Stimulated activated CD8-positive, alpha-beta memory T cell treated with anti-CD3 and anti-CD28 coated beads, Interleukin-4, amount 100 ng/mL, for 24 hours (primary cell): ENCODE measurements around the gene FUZ.

Experiments used
- DNase-seq: peaks from one replicate; pipeline ENCODE4 v3.0.0-alpha.2; 2020; ENCODE audit warnings: low read depth

Gene FUZ, protein sequence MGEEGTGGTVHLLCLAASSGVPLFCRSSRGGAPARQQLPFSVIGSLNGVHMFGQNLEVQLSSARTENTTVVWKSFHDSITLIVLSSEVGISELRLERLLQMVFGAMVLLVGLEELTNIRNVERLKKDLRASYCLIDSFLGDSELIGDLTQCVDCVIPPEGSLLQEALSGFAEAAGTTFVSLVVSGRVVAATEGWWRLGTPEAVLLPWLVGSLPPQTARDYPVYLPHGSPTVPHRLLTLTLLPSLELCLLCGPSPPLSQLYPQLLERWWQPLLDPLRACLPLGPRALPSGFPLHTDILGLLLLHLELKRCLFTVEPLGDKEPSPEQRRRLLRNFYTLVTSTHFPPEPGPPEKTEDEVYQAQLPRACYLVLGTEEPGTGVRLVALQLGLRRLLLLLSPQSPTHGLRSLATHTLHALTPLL

DNA sequence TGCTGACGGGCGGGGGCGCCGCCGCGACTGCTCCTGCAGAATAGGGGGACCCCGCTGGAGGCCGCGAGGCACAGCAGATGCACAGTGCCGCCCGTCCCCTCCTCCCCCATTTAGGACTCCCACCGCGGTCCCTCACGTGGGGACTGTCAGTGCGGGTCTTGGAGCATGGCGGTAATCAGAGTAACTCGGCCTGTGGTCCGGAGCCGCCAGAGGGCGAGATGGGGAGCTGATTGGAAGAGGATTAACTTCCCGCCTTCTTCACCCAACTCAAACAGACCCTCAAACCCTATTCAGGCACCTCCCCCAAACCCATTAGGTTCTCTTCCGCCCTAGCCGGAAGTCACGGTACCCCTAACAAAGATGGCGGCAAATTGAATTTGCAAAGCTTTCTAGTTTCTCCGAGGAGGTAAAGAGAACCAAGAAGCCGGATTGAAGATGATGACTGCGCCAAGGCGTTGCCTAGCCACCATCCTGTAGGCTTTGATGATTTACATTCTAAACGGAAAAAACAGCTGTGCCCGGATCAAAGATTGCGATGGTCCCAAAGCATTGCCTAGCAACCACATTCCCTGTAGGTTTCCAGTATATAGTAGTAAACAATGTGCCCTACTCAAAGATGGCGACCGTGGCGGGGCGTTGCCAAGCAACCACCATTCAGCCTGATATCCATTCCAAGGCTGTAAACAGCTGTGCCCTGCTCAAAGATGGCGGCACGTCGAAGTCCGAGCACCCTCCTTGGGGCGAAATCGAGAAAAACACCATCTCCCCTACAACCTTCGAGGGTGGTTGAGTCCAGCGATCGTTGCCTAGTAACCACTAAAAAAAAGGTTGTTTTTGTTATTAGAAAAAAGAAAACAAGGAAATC lies at the start of gene FUZ:
Gene FUZ, minus strand, starts transcription at position 296 of the 865 bp plus-strand sequence. Its CDS starts 186 bp downstream, at position 110.
- DNase-seq: peak; percentile 82

GRCh38 chr19:49862391-49863253 lies 49.5 kb upstream of the FUZ start:
- no peak for DNase-seq

DNA sequence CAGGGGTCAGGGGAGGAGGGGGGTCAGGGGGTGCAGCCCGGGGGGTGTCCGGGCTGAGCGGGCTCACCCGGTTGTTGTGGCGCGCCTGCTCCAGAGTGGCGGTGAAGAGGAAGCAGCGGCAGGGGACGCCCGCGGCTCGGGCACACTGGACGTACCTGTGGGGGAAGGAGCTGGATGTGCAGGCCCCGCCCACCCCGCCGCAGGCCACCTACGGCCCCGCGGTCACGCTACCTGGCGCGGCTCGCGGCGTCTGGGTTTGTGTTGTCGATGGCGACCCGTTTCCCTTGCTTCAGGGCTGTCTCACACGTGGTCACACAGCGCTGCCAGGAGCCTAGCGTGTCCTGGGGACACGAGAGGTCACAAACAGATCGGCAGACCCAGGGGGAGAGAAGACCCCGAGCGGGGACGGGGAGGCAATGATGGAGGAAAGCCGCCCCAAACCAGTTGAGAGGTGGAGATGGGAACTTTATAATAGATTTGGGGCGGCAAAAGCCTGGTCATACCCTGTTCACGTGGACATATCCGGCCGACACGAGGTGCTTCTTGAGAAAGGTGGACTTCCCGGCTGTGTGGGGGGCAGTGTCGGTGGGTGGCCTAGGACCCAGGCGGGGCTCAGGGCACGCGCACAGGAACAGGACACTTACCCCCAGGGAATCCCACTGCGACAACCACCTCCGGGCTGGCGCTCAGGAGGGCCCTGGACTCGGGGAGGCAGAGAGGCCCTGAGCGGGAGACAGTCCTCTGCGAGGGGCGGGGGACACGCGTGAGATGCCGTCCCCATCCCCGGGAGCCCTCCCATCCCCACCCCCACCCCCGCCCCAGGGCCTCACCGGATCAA lies 48.7 kb upstream of the FUZ start:
- DNase-seq: no peak

GRCh38 chr19:49861107-49861506 lies 48.0 kb upstream of the FUZ start:
- DNase-seq: no peak

GRCh38 chr19:49860336-49861102 lies 47.4 kb upstream of the FUZ start:
- DNase-seq: no peak

DNA sequence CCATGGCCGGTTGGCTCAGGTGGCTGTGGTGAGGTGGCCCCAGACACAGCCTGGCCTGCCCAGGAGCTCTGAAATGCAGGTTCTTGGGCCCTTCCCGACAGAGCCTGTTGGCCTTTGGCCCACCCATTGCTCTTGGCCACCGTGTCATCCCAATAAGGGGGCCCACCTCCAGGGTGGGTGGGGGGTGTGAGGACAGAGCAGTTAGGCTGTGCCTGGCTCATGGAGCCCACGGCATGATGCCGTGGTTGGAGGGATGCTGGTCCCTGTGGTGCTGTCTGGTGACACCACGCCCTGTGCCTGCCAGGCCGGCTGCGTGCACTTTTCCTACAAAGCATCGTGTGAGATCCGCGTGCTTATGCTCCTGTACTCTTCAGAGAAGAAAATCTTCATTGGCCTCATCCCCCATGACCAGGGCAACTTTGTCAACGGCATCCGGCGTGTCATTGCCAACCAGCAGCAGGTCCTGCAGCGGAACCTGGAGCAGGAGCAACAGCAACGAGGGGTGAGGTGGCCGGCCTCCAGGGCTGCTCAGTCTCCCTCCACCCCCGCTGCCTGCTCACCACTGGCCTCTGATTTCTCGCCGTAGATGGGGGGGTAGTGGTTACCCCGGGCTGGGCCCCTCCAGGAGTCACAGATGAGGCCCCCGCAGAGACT lies 46.7 kb upstream of the FUZ start:
- DNase-seq: no peak

- DNase-seq: no peak
Observed at GRCh38 chr19:49858088-49858985, 45.2 kb upstream of the FUZ start.

- DNase-seq: no peak
Observed at GRCh38 chr19:49857838-49858087, 44.7 kb upstream of the FUZ start.

- no peak for DNase-seq
Observed at GRCh38 chr19:49857061-49857837, 44.2 kb upstream of the FUZ start.

GRCh38 chr19:49856574-49857021 lies 43.5 kb upstream of the FUZ start:
- no peak for DNase-seq

- no peak for DNase-seq
Observed at GRCh38 chr19:49855676-49856573, 42.8 kb upstream of the FUZ start.

- DNase-seq: no peak
Observed at GRCh38 chr19:49855277-49855675, 42.2 kb upstream of the FUZ start.

DNA sequence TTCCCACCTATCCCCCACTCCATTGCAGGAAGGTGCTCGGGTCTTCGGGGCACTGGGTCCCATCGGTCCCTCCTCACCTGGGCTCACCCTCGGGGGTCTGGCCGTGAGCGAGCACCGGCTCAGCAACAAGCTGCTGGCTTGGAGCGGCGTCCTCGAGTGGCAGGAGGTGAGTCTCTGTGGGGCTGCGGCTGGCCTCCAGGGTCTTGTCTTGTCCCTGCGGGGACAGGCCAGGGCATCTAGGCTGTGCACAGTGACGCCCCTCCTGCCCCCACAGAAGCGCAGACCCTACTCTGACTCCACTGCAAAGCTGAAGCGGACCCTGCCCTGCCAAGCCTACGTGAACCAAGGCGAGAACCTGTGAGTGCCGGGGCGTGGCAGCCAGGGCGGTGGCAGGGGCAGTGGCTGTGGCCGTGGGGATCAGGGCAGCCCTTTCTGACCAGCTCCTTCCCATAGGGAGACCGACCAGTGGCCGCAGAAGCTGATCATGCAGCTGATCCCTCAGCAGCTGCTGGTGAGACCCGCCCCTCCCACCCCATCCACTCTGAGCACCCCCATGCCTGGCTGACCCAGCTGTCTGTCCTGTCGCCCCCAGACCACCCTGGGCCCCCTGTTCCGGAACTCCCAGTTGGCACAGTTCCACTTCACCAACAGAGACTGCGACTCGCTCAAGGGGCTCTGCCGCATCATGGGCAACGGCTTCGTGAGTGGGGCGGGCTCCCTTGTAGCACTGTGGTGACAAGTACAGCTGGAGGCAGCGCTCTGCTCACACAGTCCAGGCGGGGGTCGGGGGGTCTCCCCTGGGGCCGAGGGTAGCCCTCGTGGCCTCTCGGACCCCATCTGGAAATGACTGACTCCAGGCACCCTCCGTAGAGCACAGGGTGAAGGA lies 41.5 kb upstream of the FUZ start:
- DNase-seq: no peak

- DNase-seq: no peak
Observed at GRCh38 chr19:49853852-49854377, 40.8 kb upstream of the FUZ start.

DNA sequence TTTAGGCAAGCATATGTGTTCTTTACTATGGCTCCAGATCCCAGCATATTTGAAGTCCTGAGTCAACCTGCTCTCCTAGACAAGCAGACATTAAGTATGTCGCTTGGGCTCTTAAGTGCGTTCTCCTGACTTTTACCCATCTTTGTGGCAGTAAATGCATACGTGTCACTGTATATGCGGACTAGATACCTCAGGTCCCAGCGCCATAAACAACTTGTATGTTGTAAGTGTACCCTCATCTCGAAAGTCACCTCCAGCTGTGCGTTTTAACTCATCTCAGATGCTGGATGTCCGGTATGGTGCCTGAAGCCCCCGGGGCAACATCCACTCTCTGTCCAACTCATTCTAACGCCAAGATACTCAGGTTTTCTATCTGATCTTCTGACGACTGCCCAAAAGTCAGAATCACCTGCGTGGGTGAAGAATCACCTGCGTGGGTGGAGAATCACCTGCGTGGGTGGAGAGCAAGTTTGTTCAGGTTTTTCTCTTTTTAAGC lies 39.6 kb upstream of the FUZ start:
- DNase-seq: no peak
